HEK293 (cell line): ENCODE data around the gene ADAT2.

ENCODE experiments used
- CTCF ChIP-seq: fragments of 450-650 bp; formaldehyde crosslinking; IDR thresholded peaks from 2 replicates; pipeline ENCODE4 v1.5.1; 2016; ENCODE audit warnings: missing biosample characterization, missing genetic modification characterization
- ELK4 ChIP-seq: IDR thresholded peaks from 2 replicates; pipeline ENCODE4 v1.6.1; 2011; ENCODE audit warnings: mild to moderate bottlenecking, low read depth, low read length, borderline replicate concordance
- MZF1 ChIP-seq: fragments of 450-650 bp; formaldehyde crosslinking; IDR thresholded peaks from 2 replicates; pipeline ENCODE4 v1.5.1; 2017; ENCODE audit warnings: missing biosample characterization, missing genetic modification characterization, borderline replicate concordance
- PBX3 ChIP-seq: sonication (generic); formaldehyde crosslinking; IDR thresholded peaks from 2 replicates; pipeline ENCODE4 v1.8.1; 2022; ENCODE audit warnings: mild to moderate bottlenecking, moderate library complexity, missing genetic modification reagents
- SP2 ChIP-seq: fragments of 450-650 bp; formaldehyde crosslinking; IDR thresholded peaks from 2 replicates; pipeline ENCODE4 v1.5.1; 2016; ENCODE audit warnings: missing biosample characterization, missing genetic modification characterization
- WT1 ChIP-seq: fragments of 450-650 bp; formaldehyde crosslinking; IDR thresholded peaks from 2 replicates; pipeline ENCODE4 v1.5.1; 2016; ENCODE audit warnings: missing biosample characterization, missing genetic modification characterization
- YY1 ChIP-seq: fragments of 450-650 bp; formaldehyde crosslinking; IDR thresholded peaks from 2 replicates; pipeline ENCODE4 v1.5.1; 2018; ENCODE audit warnings: missing biosample characterization, missing genetic modification characterization
- ZNF292 ChIP-seq: fragments of 450-650 bp; formaldehyde crosslinking; IDR thresholded peaks from 2 replicates; pipeline ENCODE4 v1.5.1; 2016; ENCODE audit warnings: low read depth, missing biosample characterization, missing genetic modification characterization, borderline replicate concordance
- ZNF449 ChIP-seq: fragments of 450-650 bp; formaldehyde crosslinking; IDR thresholded peaks from 2 replicates; pipeline ENCODE4 v1.5.1; 2017; ENCODE audit warnings: missing biosample characterization, mild to moderate bottlenecking, missing genetic modification characterization, moderate library complexity
- ZNF510 ChIP-seq: fragments of 450-650 bp; formaldehyde crosslinking; IDR thresholded peaks from 2 replicates; pipeline ENCODE4 v1.5.1; 2018; ENCODE audit warnings: mild to moderate bottlenecking, missing genetic modification characterization, missing biosample characterization; ENCODE audit not compliant: insufficient replicate concordance
- ZNF513 ChIP-seq: fragments of 450-650 bp; IDR thresholded peaks from 2 replicates; pipeline ENCODE4 v1.5.1; 2018; ENCODE audit warnings: missing biosample characterization, missing genetic modification characterization
- TF ChIP-seq, protein P1 (sequence below): fragments of 450-650 bp; formaldehyde crosslinking; IDR thresholded peaks from 2 replicates; pipeline ENCODE4 v1.5.1; 2017; ENCODE audit warnings: missing biosample characterization, missing genetic modification characterization

- TF ChIP-seq CTCF (tag by site-specific recombination) (no peak), ZNF513 (no peak), PBX3 (CRISPR knock-in tag) (no peak), WT1 (no peak), ZNF292 (no peak), ELK4 (no peak), SP2 (tag by site-specific recombination) (no peak), YY1 (tag by site-specific recombination) (no peak), MZF1 (no peak), ZNF449 (no peak), ZNF510 (no peak)
- TF ChIP-seq, protein P1, sequence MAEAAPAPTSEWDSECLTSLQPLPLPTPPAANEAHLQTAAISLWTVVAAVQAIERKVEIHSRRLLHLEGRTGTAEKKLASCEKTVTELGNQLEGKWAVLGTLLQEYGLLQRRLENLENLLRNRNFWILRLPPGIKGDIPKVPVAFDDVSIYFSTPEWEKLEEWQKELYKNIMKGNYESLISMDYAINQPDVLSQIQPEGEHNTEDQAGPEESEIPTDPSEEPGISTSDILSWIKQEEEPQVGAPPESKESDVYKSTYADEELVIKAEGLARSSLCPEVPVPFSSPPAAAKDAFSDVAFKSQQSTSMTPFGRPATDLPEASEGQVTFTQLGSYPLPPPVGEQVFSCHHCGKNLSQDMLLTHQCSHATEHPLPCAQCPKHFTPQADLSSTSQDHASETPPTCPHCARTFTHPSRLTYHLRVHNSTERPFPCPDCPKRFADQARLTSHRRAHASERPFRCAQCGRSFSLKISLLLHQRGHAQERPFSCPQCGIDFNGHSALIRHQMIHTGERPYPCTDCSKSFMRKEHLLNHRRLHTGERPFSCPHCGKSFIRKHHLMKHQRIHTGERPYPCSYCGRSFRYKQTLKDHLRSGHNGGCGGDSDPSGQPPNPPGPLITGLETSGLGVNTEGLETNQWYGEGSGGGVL = no peak
Observed at GRCh38 chr6:143443096-143443495, 7.4 kb downstream of the ADAT2 start.
